ENCODE data around the gene ABCG4.

The ABCG4 gene

DNA sequence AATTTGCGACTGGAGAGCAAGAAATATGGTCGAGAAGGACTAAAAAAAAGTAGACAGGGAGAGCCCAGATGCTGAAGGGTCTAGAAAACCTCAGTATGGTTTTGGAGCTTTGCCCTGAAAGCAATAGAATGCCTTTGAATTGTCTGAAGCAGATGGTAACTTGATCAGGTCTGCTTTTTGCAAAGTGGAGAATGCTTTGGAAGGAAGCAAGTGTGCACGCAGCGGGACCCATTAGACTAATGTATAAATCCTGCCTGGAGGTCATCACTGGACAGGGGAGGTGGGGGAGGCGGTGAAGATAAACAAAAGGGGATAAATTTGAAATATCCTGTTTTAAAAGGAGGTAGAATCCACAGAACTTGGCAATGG is 28.2 kb upstream of the ABCG4 start:
- DNase-seq, result peak in 2 of 3 donors; percentile 26 to 32
- peak overlapping the region in 5 of 7 experiments; percentile 33 to 98 (median 73) for H3K4me3 ChIP-seq (ENCODE audit: control insufficient read depth in 1 of 7, extremely low read depth in 1 of 7, insufficient read depth in 4 of 7, low read depth in 2 of 7, low read length in 6 of 7)
- WGBS (ENCODE audit: insufficient coverage), result 73% methylated on average over 5 of the region's 5 CpGs
- peaks cover 12 to 25% (median 21%) of the 10 kb centered on the region in 4 experiments for H3K4me1 ChIP-seq (ENCODE audit: control extremely low read depth in 1 of 4, control insufficient read depth in 4 of 4, insufficient read depth in 4 of 4, low read length in 3 of 4)
- peak overlapping the region in 1 of 2 experiments; percentile 53 for H3K27ac ChIP-seq (ENCODE audit: insufficient read depth in 1 of 2, low read depth in 1 of 2, low read length in 2 of 2, poor library complexity in 1 of 2, severe bottlenecking in 2 of 2)
- no peaks in the 10 kb centered on the region for H3K9me3 ChIP-seq (ENCODE audit: control extremely low read depth in 1 of 5, control insufficient read depth in 4 of 5, insufficient read depth in 2 of 5, low read depth in 1 of 5, low read length in 4 of 5)
- H3K36me3 ChIP-seq (ENCODE audit: control insufficient read depth in 4 of 4, insufficient read depth in 4 of 4, low read length in 3 of 4), result peaks cover 3 to 19% (median 12%) of the 10 kb centered on the region in 4 experiments
- ChIA-PET CTCF (interaction anchor here (0.6 to 7.2 kb wide), 6 partner anchors 12 to 65 kb away, joined by 3 to 45 read pairs (median 3); partner anchors contain the start of gene C2CD2L), POLR2A (no interaction called here)
- H3K27me3 ChIP-seq (replicated peaks in 2 of 5; ENCODE audit: control insufficient read depth in 4 of 5, insufficient read depth in 5 of 5, low read length in 4 of 5), result no peaks in the 10 kb centered on the region

DNA sequence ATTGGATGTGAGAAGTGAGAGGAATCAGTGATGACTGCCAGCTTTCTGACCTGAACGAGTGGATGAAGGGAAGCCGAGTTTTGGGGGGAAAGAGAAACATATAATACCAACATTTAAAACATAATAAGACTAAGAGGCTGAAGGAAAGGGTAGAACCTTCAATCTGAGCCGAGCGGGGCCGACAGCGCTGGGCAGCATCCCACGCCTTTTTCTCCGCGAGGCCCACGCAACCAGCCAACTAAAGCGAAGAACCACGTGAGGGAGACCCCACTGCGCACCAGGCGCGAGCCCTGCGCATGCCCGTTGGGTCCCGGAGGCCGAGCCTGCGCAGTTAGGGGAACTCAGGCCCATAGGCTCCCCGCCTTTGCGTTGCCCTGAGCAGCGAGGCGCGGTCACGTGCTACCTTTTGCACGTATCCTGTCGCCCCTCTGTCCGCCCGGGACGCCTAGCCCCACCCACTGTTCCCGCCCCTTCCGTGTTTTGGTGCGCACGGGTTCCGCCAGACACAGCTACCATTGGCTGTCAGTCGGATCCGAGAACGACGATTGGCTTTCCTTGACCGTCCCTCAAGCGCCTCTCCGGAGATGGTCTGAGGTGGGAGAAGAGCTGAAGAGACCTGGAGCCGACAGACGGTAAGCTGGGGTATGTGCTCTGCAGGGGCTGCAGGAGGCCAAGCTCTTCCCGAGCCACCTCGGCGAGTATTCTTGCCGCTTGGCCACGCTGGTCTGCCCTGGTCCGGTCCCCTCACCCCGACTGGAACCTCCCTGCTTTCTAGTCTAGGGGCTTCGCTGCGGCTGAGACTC is 27.6 kb upstream of the ABCG4 start, which contains the start of gene HINFP:
HINFP (plus strand) TSS at position 573 of the 803 bp plus-strand sequence. CDS start 5,365 bp downstream, outside the sequence.
- H3K36me3 ChIP-seq (ENCODE audit: control insufficient read depth in 4 of 4, insufficient read depth in 4 of 4, low read length in 3 of 4), result peaks cover 3 to 15% (median 11%) of the 10 kb centered on the region in 4 experiments
- H3K4me3 ChIP-seq (ENCODE audit: control insufficient read depth in 1 of 7, extremely low read depth in 1 of 7, insufficient read depth in 4 of 7, low read depth in 2 of 7, low read length in 6 of 7), result peak within 1 kb of the TSS; percentile 85 to 99 (median 94)
- no peaks in the 10 kb centered on the region for H3K27me3 ChIP-seq (replicated peaks in 2 of 5; ENCODE audit: control insufficient read depth in 4 of 5, insufficient read depth in 5 of 5, low read length in 4 of 5)
- WGBS (ENCODE audit: insufficient coverage), result 0% methylated on average over 50 of the region's 54 CpGs
- no peaks in the 10 kb centered on the region for H3K9me3 ChIP-seq (ENCODE audit: control extremely low read depth in 1 of 5, control insufficient read depth in 4 of 5, insufficient read depth in 2 of 5, low read depth in 1 of 5, low read length in 4 of 5)
- ChIA-PET POLR2A (interaction anchor here (1.1 to 1.6 kb wide), 2 partner anchors 26 to 48 kb away, joined by 3 to 4 read pairs; partner anchors contain the start of gene NLRX1), CTCF (interaction anchor here (0.8 to 7.2 kb wide), 7 partner anchors 11 to 85 kb away, joined by 3 to 45 read pairs (median 3); partner anchors contain the start of genes C2CD2L and CBL)
- H3K4me1 ChIP-seq (ENCODE audit: control extremely low read depth in 1 of 4, control insufficient read depth in 4 of 4, insufficient read depth in 4 of 4, low read length in 3 of 4), result peaks cover 11 to 20% (median 19%) of the 10 kb centered on the region in 4 experiments
- DNase-seq, result peak; percentile 99
- H3K27ac ChIP-seq (ENCODE audit: insufficient read depth in 1 of 2, low read depth in 1 of 2, low read length in 2 of 2, poor library complexity in 1 of 2, severe bottlenecking in 2 of 2), result peak within 1 kb of the TSS; percentile 59 to 90

- peaks cover 11 to 20% (median 19%) of the 10 kb centered on the region in 4 experiments for H3K4me1 ChIP-seq (ENCODE audit: control extremely low read depth in 1 of 4, control insufficient read depth in 4 of 4, insufficient read depth in 4 of 4, low read length in 3 of 4)
- no peaks in the 10 kb centered on the region for H3K27me3 ChIP-seq (replicated peaks in 2 of 5; ENCODE audit: control insufficient read depth in 4 of 5, insufficient read depth in 5 of 5, low read length in 4 of 5)
- ChIA-PET CTCF (interaction anchor here (0.8 to 7.2 kb wide), 7 partner anchors 10 to 85 kb away, joined by 3 to 45 read pairs (median 3); partner anchors contain the start of genes C2CD2L and CBL), POLR2A (interaction anchor here (1.1 to 1.6 kb wide), 2 partner anchors 27 to 47 kb away, joined by 3 to 4 read pairs; partner anchors contain the start of gene NLRX1)
- peak overlapping the region; percentile 59 to 90 for H3K27ac ChIP-seq (ENCODE audit: insufficient read depth in 1 of 2, low read depth in 1 of 2, low read length in 2 of 2, poor library complexity in 1 of 2, severe bottlenecking in 2 of 2)
- no peaks in the 10 kb centered on the region for H3K9me3 ChIP-seq (ENCODE audit: control extremely low read depth in 1 of 5, control insufficient read depth in 4 of 5, insufficient read depth in 2 of 5, low read depth in 1 of 5, low read length in 4 of 5)
- DNase-seq, result no peak
- WGBS (ENCODE audit: insufficient coverage), result 0% methylated on average over 16 of the region's 20 CpGs
- H3K4me3 ChIP-seq (ENCODE audit: control insufficient read depth in 1 of 7, extremely low read depth in 1 of 7, insufficient read depth in 4 of 7, low read depth in 2 of 7, low read length in 6 of 7), result peak overlapping the region; percentile 85 to 99 (median 94)
- peaks cover 3 to 16% (median 9%) of the 10 kb centered on the region in 4 experiments for H3K36me3 ChIP-seq (ENCODE audit: control insufficient read depth in 4 of 4, insufficient read depth in 4 of 4, low read length in 3 of 4)
These were observed 27.1 kb upstream of the ABCG4 start for GRCh38 chr11:119121811-119122124.

- no peaks in the 10 kb centered on the region for H3K9me3 ChIP-seq (ENCODE audit: control extremely low read depth in 1 of 5, control insufficient read depth in 4 of 5, insufficient read depth in 2 of 5, low read depth in 1 of 5, low read length in 4 of 5)
- H3K4me3 ChIP-seq (ENCODE audit: control insufficient read depth in 1 of 7, extremely low read depth in 1 of 7, insufficient read depth in 4 of 7, low read depth in 2 of 7, low read length in 6 of 7), result no peak overlapping the region
- peaks cover 11 to 15% (median 13%) of the 10 kb centered on the region in 4 experiments for H3K4me1 ChIP-seq (ENCODE audit: control extremely low read depth in 1 of 4, control insufficient read depth in 4 of 4, insufficient read depth in 4 of 4, low read length in 3 of 4)
- H3K27ac ChIP-seq (ENCODE audit: insufficient read depth in 1 of 2, low read depth in 1 of 2, low read length in 2 of 2, poor library complexity in 1 of 2, severe bottlenecking in 2 of 2), result no peak overlapping the region
- ChIA-PET CTCF (interaction anchor here (0.9 to 1.9 kb wide), 3 partner anchors 20 to 54 kb away, joined by 3 to 9 read pairs (median 4); partner anchors contain the start of gene HMBS), POLR2A (no interaction called here)
- no peaks in the 10 kb centered on the region for H3K27me3 ChIP-seq (replicated peaks in 2 of 5; ENCODE audit: control insufficient read depth in 4 of 5, insufficient read depth in 5 of 5, low read length in 4 of 5)
- no peak for DNase-seq
- 98% methylated on average over 5 of the region's 6 CpGs for WGBS (ENCODE audit: insufficient coverage)
- H3K36me3 ChIP-seq (ENCODE audit: control insufficient read depth in 4 of 4, insufficient read depth in 4 of 4, low read length in 3 of 4), result peaks cover 8 to 42% (median 23%) of the 10 kb centered on the region in 4 experiments
These were observed 23.0 kb upstream of the ABCG4 start for GRCh38 chr11:119125821-119126220.

DNA sequence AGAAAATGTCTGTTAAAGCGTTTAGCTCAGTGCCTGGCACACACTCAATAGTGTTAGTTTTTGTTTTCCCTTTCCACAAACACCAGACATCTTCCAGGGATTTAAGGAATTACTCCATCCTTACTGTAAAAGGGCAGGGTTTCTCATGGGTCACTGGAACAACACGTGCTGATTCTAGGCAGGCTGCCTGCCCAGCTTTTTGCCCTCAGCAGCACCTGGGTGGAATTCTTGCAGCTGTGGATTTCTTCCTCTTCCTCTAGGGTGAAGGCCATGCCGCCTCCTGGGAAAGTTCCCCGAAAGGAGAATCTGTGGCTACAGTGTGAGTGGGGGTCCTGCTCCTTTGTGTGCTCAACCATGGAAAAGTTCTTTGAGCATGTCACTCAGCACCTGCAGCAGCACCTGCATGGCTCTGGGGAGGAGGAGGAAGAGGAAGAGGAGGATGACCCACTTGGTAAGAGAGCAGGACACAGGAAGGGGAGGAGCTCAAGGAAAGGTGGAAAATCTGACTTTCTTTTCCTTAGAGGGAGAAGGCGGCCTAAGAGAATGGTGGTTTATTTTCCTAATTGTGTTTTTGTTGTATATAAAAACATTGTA is 22.1 kb upstream of the ABCG4 start:
- H3K4me1 ChIP-seq (ENCODE audit: control extremely low read depth in 1 of 4, control insufficient read depth in 4 of 4, insufficient read depth in 4 of 4, low read length in 3 of 4), result peaks cover 9 to 11% (median 10%) of the 10 kb centered on the region in 4 experiments
- H3K27ac ChIP-seq (ENCODE audit: insufficient read depth in 1 of 2, low read depth in 1 of 2, low read length in 2 of 2, poor library complexity in 1 of 2, severe bottlenecking in 2 of 2), result no peak overlapping the region
- CTCF ChIA-PET, result interaction anchor here (1.3 to 1.9 kb wide), 2 partner anchors 19 to 53 kb away, joined by 4 to 9 read pairs; no protein-coding TSS in a partner anchor
- POLR2A ChIA-PET, result no interaction called here
- WGBS (ENCODE audit: insufficient coverage), result 92% methylated on average over 2 of the region's 5 CpGs
- no peak for DNase-seq
- peaks cover 8 to 51% (median 31%) of the 10 kb centered on the region in 4 experiments for H3K36me3 ChIP-seq (ENCODE audit: control insufficient read depth in 4 of 4, insufficient read depth in 4 of 4, low read length in 3 of 4)
- no peaks in the 10 kb centered on the region for H3K9me3 ChIP-seq (ENCODE audit: control extremely low read depth in 1 of 5, control insufficient read depth in 4 of 5, insufficient read depth in 2 of 5, low read depth in 1 of 5, low read length in 4 of 5)
- H3K27me3 ChIP-seq (replicated peaks in 2 of 5; ENCODE audit: control insufficient read depth in 4 of 5, insufficient read depth in 5 of 5, low read length in 4 of 5), result no peaks in the 10 kb centered on the region
- no peak overlapping the region for H3K4me3 ChIP-seq (ENCODE audit: control insufficient read depth in 1 of 7, extremely low read depth in 1 of 7, insufficient read depth in 4 of 7, low read depth in 2 of 7, low read length in 6 of 7)

DNA sequence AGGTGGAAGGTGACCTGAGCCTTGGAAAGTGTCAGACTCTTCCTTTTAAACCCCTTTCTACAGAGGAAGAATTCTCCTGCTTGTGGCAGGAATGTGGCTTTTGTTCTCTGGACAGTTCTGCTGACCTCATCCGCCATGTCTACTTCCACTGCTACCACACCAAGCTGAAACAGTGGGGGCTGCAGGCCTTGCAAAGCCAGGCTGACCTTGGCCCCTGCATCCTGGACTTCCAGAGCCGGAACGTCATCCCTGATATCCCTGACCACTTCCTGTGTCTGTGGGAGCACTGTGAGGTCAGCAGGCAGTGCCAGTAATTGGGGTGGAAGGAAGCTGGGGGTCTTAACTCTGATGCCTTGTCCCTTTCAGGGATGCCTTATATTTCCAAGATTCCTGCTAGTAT is 18.2 kb upstream of the ABCG4 start:
- Histone ChIP-seq H3K36me3 (ENCODE audit: control insufficient read depth in 4 of 4, insufficient read depth in 4 of 4, low read length in 3 of 4) (peaks cover 20 to 67% (median 52%) of the 10 kb centered on the region in 4 experiments), H3K4me3 (ENCODE audit: control insufficient read depth in 1 of 7, extremely low read depth in 1 of 7, insufficient read depth in 4 of 7, low read depth in 2 of 7, low read length in 6 of 7) (no peak overlapping the region), H3K9me3 (ENCODE audit: control extremely low read depth in 1 of 5, control insufficient read depth in 4 of 5, insufficient read depth in 2 of 5, low read depth in 1 of 5, low read length in 4 of 5) (no peaks in the 10 kb centered on the region), H3K4me1 (ENCODE audit: control extremely low read depth in 1 of 4, control insufficient read depth in 4 of 4, insufficient read depth in 4 of 4, low read length in 3 of 4) (no peaks in the 10 kb centered on the region), H3K27ac (ENCODE audit: insufficient read depth in 1 of 2, low read depth in 1 of 2, low read length in 2 of 2, poor library complexity in 1 of 2, severe bottlenecking in 2 of 2) (no peak overlapping the region), H3K27me3 (replicated peaks in 2 of 5; ENCODE audit: control insufficient read depth in 4 of 5, insufficient read depth in 5 of 5, low read length in 4 of 5) (no peaks in the 10 kb centered on the region)
- ChIA-PET CTCF (no interaction called here), POLR2A (no interaction called here)
- 100% methylated on average over 1 of the region's 3 CpGs for WGBS (ENCODE audit: insufficient coverage)
- no peak for DNase-seq
